Measurements from ENCODE around the gene CST9.

- TF ChIP-seq, protein P1, sequence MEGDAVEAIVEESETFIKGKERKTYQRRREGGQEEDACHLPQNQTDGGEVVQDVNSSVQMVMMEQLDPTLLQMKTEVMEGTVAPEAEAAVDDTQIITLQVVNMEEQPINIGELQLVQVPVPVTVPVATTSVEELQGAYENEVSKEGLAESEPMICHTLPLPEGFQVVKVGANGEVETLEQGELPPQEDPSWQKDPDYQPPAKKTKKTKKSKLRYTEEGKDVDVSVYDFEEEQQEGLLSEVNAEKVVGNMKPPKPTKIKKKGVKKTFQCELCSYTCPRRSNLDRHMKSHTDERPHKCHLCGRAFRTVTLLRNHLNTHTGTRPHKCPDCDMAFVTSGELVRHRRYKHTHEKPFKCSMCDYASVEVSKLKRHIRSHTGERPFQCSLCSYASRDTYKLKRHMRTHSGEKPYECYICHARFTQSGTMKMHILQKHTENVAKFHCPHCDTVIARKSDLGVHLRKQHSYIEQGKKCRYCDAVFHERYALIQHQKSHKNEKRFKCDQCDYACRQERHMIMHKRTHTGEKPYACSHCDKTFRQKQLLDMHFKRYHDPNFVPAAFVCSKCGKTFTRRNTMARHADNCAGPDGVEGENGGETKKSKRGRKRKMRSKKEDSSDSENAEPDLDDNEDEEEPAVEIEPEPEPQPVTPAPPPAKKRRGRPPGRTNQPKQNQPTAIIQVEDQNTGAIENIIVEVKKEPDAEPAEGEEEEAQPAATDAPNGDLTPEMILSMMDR (IDR thresholded peaks at IDR 0.05; ENCODE audit: poor library complexity): no peak
- TF ChIP-seq EZH2 (IDR thresholded peaks at IDR 0.05; ENCODE audit: borderline replicate concordance) (no peak), EZH2phosphoT487 (IDR thresholded peaks at IDR 0.05; ENCODE audit: low read depth, severe bottlenecking, unreplicated experiment) (no peak)
Measured at GRCh38 chr20:23562721-23563342, 42.9 kb downstream of the CST9 start.

All from hepatocyte (in vitro differentiated cells).